Left kidney (tissue), 2 donors: ENCODE data around the gene QSER1. TPM values are rescaled to one million over a fixed set of nuclear protein-coding genes. Genes with fewer than 3 reads are reported as not detected.

Source experiments
- DNase-seq: peaks from one replicate; pipeline ENCODE4 v3.0.0-alpha.2; 2013
- polyA plus RNA-seq: library from polyadenylated mRNA; unstranded; fragments of 120-200 nt; gene quantifications from one replicate; pipeline ENCODE4 v1.2.1, GENCODE V29; 2013; ENCODE audit not compliant: insufficient read length

The QSER1 gene
- polyA plus RNA-seq, 1 donor: 53.6 TPM

DNA sequence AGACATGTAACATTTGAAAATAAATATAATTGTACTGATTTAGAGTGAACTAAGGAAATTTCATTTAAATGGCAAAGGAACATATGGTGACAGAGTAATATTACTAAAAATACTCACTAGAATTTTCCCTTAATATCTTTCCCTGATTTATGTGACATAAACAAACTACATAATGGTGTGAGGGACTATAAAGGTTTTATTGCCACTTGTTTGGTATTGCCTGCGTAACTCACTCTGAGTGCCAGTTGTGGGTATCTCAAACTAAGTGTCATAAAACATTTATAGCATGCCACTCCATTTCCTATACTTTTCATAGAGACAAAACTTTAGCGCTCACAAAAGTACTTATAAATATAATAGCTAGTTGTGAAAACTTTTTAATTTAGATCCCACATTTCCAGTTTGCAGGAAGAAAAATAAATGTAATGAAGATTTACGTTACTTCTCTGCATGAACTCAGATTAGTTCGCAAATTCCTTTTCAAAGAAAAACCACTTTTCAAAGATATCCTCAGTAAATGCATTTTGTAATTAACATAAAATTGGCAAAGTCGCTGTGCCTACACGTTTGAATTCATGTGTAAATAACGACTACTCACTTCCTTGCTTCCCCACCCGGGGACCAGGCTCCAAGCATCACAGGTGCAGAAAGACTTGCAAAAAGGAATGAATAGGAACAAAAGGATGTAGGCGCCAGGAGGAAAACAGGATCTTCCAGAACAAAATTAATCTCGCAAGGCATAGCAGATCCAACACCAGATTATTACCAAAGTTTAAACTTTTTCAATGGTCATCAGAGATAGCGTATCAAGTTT lies 1.6 kb upstream of the QSER1 start:
- DNase-seq: no peak

DNA sequence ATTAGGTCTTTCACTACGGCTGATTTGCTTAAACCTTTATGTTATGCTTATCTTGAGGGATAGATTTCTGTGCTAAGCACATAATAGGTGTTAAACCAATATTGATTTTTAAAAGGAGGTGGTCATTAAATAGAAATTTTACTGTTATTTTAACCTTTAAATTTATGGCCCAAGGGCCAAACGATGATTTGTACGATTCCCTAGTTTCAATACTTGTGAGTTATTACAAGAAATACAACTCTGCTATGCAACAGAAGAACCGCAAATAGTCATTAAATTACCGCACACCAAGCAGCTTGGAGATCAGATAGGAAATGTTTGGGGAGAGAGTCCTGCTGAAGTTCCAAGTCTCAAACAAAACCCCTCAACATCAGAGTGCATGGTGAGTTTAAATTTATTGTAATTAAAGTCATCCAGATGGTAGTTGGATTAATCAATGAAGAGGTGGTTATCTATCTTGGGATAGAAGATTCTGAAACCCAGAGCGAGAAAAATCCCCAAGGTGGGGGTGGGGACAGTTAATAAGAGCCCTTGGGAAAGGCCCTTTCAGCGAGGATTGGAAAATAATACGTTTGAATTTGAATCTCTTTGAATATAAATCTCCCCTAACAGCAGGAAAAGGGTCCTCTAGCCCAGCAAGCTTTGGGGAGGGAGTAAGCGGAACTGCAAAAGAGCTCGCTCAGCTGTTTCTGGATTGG lies 805 bp upstream of the QSER1 start:
- no peak for DNase-seq

DNA sequence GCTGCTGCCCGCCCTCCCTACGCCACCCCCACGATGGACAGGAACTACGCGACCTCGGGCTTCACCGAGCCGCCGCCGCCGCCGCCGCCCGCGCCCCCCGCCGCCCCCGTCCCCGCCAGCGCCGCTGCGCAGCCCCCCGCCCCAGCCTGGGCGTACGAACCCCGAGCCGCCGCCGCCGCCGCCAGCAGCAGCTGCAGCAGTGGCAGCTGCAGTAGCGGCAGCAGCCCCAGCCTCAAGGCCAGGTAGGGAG lies 407 bp downstream of the QSER1 start:
- DNase-seq: no peak

DNA sequence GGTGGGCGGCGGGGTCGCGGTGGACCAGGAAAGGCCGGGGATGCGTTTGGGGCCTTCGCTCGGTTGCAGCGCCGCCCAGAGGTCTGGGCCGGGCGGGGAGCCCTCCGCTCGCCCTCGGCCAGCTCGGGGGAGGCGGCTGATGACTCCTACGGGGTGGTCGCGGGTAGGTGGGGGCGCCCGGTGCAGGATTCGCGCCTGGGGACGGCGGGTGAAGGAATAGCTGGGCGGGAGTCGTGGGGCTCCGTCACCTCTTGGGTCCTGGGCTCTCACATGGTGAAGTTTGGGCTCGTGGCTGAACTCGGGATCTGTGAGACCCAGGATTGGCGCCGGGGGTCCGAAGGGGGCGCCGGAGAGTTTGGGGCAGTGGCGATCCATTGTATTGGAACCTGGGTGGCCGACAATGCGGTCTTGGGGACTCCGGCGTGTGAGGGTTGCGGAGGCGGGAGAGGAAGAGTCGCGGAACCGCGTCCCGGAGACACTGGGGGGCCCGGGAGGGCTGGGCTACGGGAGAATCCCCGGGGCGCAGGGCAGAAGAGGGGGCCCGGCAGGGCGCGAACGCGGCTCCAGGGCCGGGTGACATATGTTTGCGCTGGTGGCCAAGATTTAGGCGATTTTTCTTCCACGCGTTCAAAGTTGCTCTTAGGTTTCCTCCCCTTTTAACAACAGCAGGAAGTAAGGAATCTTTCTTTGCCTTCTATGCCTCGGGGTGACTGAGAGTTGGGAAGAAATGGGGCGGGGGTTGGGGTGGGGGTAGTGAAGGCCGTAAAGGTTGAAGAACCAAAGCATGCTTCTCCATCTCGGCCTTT lies 935 bp downstream of the QSER1 start:
- peak; percentile 61 for DNase-seq

DNA sequence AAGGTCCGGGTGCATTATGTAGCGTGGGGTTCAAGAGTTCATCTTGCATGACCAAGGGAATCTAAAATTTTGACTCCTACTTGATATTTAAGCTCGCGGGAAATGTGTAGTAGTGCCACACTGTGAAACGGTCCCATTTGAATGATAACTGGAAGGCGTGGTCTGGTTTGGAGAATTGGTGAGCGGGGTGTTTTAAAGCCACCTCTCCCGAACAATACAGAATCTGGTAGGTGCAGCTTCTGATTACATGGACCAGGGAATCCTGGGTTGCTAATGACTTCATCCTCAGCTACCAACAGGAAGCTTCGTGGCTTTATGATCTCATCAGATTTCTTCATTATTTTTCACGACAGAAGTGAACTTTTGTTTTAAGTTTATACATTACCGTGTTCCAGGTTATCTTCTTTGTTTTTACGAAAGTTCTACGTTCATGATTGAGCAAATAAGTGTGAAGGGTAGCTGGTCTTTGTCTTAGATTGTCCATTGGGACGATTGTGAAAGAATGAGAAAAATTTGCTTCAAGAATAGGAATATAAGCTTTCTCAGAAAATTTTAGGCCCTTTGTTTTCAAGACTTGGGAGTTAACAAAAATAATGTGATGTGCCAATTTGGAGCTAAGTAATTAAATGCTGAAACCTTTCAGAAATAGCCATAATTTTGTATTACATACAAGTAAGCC lies 1.7 kb downstream of the QSER1 start:
- DNase-seq: peak; percentile 83

DNA sequence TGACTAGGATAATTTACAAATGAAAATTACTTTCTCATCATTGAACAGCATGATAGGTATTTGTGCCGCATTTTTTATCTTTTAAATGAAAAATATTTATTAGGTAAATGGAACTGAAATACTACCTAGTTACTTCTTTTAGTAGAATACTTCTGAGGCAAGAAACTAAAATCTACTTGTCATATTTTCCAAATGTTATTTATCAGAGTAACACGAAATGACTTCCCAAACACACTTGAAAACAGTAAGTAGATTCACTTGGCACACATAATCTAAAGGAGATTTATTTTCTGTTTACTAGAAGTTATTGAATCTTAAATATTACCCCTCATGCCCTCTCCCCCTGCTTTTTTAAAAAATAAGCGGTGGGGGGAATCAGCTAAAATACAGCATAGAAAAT lies 2.3 kb downstream of the QSER1 start:
- DNase-seq: no peak

DNA sequence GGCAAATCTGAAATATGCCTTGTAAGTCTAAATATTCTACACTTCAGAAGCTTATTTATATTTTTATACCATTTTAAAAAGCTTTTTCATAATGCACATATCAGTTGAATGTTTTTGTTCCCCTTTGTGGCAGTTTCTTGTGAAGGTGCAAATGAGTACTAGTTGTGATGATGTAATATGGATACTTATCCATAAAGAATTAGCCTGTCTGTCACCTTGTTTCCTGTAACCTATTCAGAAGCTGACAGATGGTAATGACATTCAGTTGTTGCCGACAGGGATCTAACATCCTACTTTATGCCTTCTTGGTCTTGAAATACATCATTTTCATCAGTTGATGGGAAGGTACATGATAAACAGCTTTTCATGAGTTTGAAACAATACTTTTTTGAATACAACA lies 2.9 kb downstream of the QSER1 start:
- no peak for DNase-seq

DNA sequence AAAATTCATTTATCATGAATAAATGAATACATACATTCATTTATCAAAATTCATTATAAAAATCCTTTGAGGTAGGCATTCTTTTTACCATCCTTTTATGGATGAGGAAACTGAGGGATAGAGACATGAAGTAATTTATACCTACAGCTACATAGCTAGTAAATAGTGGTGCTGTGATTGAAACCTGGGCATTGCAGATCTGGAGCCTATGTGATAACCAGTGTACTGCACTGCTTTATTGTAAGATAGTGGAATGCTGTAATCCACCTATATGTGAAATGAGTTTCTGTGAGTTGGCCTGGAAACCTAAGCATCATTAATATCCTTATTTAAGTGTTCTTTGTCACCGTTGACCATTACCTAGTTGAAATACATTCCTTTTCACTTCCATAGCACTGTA lies 4.5 kb downstream of the QSER1 start:
- DNase-seq: no peak

DNA sequence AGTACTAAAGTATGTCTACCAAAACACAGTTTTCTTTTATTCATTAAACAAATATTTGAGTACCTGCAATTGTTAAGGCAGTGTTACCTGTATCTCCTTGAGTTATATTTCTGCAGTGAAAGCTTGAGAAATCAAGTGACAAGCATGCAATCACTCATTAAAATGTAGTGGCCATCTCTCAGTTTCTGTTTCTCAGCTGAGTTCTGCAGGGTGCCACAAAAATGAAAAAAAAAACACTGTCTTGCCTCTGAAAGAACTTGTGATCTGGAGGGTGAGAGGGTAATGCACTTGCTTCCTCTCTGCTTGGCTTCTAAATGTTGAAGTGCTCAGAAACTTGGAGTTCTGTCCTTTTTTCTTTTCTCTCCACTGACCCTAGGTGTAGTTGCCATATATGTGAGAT lies 6.8 kb downstream of the QSER1 start:
- DNase-seq: no peak

DNA sequence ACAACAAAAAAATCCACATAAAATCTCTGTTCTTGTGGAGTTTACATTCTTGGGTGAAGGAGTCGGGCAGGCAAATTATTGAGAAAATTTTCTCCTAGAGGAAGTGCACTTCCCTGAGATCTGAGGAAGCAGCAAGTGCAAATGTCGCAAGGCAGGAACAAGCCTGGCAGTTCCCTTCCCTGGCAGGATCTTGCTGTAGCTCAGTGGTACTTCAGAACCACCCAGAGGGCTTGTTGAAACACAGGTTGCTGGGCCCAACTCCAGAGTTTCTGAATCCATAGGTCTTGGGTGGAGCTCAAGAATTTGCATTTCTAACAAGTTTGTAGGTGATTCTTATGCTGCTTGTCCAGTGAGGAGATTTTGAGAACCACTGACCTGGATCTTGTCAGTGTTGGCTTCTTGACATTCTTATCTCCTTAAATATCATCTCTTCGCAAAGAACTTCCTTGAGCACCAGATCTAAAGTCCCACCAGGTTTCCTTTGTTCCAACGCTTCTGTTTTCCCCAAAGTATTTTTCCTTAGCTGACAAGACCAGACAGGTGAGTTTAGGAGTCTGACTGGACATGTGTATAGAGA lies 9.6 kb downstream of the QSER1 start:
- DNase-seq: no peak

DNA sequence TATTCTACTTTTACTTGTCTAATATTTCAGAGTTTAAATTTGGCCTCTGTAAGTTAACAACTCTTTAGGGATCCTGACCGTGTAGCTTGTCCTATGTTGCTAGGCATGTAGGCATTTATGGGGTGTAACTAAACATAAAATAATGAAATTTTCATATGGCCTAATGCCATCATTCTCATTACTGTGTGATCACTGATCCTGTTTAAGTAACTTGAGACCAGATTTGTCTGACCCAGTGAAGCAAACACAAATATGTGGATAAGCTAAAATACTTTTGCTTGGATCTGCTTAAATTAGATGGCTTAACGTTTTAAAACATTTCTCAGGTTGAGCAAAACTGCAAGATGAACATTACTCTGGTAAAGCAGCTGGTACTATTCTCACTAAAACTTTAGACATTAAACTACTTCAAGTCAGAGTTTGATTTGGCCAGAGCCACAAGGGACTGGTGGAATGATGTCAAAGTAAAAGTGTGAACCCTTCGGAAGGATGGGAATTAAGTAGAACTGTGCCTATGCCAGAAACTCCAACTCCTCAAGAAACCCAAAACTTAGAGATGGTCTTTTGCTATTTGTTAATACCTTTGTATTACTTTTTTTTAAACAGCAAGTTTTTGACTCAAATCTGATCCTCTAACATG lies 12.5 kb downstream of the QSER1 start:
- DNase-seq: no peak

DNA sequence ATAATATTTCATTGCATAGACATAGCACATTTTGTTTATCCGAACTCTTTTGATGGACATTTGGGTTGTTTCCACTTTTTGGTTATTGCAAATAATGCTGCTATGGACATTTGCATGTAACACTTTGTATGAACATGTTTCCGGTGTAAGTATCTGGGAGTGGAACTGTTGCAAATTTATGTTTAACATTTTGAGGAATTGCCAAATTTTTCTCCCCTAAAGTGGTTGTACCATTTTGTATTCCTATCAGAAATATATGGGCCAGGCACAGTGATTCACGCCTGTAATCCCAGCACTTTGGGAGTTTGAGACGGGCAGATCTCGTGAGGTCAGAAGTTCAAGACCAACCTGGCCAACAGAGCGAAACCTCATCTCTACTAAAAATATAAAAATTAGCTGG lies 16.0 kb downstream of the QSER1 start:
- no peak for DNase-seq

DNA sequence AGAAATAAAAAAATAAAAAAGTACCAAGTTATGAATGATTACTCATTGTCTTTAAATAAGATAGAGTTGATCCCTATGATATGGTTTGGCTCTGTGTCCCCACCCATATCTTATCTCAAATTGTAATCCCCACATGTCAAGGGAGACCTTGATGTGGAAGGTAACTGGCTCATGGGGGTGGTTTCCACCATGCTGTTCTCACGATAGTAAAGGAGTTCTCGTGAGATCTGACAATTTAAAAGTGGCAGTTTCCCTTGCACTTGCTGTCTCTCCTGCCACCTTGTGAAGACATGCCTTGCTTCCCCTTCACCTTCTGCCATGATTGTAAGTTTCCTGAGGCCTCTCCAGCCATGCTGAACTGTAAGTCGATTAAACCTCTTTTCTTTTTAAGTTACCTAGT lies 18.8 kb downstream of the QSER1 start:
- no peak for DNase-seq

DNA sequence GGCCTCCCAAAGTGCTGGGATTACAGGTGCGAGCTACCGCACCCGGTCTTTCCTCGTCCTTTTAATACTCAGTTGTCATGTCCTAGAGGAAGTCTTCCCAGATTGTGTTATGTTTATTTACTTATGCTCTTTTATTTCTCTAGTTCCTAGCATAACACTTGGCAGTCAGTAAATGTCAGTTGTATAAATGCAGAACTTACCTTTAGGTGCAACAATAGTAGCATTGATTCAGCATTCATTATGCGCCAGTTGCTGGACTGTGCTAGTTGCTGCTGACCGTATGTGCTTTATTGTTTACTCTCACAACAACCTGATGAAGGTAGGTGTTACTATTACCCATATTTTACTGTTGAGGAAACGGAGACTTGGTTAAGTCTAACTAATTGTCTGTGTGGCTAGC lies 20.8 kb downstream of the QSER1 start:
- no peak for DNase-seq

DNA sequence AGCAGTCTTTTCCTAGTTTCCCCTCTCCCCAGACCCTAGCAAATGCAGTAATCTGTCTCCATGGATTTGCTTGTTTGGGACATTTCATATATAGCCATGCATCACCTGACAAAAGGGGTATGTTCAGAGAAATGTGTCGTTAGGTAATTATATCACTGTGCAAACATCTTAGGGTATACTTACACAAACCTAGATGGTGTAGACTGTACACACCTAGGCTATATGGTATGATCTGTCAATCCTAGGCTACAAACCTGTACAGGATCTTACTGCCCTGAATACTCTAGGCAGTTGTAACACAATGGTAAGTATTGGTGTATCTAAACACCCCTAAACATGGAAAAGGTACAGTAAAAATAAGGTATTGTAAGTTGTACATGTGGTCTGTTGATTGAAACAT lies 23.8 kb downstream of the QSER1 start:
- DNase-seq: no peak

DNA sequence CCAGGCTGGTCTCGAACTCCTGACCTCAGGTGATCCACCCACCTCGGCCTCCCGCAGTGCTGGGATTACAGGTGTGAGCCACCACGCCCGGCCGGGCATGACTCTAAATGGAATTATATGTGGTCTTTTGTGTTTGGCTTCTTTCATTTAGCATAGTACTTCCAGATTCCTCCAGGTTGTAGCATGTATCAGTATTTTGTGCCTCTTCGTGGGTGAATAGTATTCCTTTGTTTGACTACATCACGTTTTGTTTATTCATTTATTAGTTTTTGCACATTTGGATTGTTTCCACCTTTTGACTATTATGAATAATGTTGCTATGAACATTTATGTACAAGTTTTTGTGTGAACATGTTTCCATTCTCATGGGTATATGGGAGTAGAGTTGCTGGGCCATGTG lies 24.4 kb downstream of the QSER1 start:
- DNase-seq: no peak

DNA sequence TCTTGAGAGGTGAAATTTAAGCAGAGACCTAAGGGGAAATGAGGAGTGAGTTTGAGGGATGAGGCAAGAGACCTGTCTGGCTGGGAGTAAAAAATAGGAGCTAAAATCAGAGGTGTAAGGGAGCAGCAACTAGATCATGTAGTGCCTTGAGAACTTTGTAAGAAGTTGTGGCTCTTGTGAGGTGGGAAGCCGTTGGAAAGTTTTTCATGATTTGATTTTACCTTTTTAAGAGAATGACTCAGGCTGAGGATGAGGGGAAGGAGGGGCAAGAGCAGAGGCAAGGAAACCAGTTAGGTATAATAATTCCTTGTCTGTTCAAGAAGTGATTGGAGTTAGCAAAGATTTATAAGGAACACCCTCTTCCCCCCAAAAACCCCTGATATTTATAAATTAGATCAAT lies 25.8 kb downstream of the QSER1 start:
- no peak for DNase-seq

DNA sequence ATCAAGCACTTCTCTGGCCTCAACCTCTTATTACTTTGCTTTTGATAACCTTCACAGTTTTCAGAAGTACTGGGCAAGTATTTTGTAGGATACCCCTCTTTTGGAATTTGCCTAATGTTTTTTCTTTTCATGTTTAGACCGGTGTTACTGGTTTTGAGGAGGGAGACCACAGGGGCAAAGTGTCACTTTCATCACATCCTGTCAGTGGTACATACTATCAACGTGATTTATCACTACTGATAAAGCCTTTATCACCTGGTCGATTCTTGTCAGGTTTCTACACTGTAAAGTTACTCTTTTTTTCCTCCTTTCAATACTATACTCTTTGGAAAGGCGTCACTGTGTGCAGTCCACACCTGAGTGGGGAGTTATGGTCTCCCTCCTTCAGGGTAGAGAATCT lies 26.7 kb downstream of the QSER1 start:
- no peak for DNase-seq

DNA sequence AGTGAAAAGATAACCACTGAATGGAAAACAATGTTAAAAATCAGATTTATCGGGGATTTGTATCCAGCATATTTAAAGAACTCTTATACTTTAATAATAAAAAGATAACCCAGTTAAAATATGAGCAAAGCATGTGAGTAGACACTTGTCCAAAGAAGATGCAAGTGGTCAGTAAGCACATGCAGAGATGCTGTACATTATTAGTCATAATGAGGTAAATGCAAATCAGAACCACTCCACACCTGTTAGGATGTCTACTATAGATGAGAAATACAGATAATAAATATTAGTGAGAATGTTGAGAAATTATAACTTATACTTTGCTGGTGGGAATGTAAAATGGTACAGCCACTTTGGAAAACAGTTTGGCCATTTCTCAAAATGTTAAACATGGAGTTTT lies 28.0 kb downstream of the QSER1 start:
- no peak for DNase-seq

DNA sequence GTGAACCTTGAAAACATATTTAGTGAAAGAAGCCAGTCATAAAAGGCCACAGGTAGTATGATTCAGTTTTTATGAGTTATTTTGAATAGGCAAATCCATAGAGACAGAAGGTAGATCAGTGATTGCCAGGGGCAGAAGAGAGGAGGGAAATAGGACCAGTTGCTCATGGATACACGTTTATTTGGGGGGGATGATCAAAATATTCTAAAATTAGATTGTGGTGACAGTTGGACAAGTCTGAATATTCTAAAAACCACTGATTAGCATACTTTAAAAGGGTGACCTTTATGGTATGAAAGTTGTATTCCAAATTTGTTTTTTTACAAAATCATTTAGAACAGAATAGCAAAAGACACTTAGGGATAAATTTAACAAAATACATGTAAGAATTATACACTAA lies 28.6 kb downstream of the QSER1 start:
- DNase-seq: no peak

DNA sequence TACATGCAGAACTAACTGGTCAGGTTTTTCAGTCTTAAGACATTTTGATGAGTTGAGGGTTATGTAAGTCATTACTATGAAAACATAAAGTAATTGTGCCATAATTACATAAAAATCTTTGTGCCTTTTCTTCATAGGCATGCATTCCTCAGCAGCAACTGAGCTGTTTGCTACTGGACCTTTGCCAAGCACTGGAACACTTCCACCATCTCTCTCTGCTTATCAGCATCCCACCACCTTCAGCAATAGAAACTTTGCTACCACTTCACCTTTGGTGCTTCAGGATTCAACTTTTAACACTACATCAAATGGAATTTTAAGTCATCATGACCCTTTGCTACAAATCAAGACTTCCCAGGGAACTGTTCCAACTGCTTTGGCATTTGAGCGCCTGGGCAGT lies 39.0 kb downstream of the QSER1 start:
- DNase-seq: no peak

DNA sequence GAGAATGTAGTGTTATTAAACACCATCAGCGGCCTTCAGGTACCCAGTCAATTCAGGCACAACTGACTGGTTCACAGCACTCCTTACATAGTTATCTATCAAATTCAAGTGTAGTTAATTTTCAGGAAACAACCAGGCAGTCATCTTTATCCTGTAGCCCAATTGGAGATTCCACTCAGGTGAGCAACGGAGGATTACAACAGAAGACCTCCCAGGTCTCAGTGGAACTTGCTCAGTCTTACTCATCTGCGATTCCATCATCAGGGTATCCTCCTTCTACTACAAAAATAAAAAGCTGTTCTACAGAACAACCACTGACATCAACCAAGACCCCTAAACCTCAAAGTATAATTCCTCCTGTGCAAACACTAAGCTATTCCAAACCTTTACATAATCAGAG lies 39.6 kb downstream of the QSER1 start:
- no peak for DNase-seq
